HFF-Myc (cell line): ENCODE data around the gene CBX1.

ENCODE experiments used
- DNase-seq: peaks from one replicate; pipeline ENCODE4 v3.0.0-alpha.2; 2011; ENCODE audit warnings: low read depth; ENCODE audit errors: extremely low read depth
- H3K4me3 ChIP-seq: replicated peaks from 2 replicates; pipeline ENCODE4 v1.5.1; 2011; ENCODE audit warnings: low read depth, mild to moderate bottlenecking, control low read depth, low read length
- CTCF ChIP-seq: IDR thresholded peaks from 2 replicates; pipeline ENCODE4 v1.5.1; 2012; ENCODE audit warnings: mild to moderate bottlenecking, low read depth, low read length, control low read depth; ENCODE audit errors: missing control alignments

Gene CBX1

GRCh38 chr17:48102043-48102750, 919 bp upstream of the CBX1 start:
- TF ChIP-seq CTCF, result no peak
- H3K4me3 ChIP-seq, result peak overlapping the region; percentile 92
- no peak for DNase-seq

DNA sequence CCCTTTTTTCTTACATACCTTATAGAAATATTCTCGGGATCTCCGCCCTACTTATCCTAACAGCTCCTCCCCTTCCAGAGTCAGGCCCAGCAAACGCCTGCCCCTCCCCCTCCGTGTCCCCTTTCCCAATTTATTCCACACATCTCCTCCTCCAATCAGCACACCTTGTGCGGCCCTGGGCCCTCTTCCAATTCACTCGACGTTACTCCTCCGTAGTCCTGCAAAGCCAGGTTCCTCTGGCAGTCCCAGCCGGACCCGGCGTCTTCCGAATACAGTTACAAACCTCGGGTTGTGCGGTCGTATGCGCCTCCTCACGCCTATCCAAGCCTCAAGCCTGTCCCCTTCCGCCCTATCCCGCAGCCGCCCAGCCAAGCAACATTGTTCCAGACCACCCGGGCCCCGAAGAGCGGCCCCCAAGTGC, 677 bp downstream of the CBX1 start:
- TF ChIP-seq CTCF, result no peak
- no peak for DNase-seq
- H3K4me3 ChIP-seq, result peak overlapping the region; percentile 92

DNA sequence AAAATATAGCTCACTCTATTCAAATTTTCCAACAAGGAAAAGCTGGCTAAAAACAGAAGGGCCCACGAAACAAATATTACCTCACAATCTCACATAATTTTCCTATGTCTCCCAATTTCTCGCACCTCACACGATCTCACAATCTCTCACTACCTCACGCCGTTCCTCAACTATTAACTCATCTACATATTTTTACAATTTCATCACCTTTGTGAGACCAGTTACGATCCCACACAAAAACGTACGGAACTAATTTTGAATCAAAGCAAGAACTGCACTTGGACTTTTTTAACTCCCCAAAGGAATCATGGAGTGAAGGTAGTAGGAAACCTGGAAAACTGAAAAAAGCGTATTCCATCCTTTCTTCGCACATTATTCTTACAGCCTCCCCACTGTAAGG, 1.1 kb downstream of the CBX1 start:
- no peak for DNase-seq
- TF ChIP-seq CTCF, result no peak

GRCh38 chr17:48095611-48096010, 5.7 kb downstream of the CBX1 start:
- no peak for DNase-seq
- TF ChIP-seq CTCF, result no peak

More for the DNA sequence above, 1.1 kb downstream of the CBX1 start:
- H3K4me3 ChIP-seq, result peak overlapping the region; percentile 92

GRCh38 chr17:48093341-48094045, 7.8 kb downstream of the CBX1 start:
- no peak for DNase-seq
- no peak overlapping the region for H3K4me3 ChIP-seq
- TF ChIP-seq CTCF, result no peak

More at GRCh38 chr17:48095611-48096010, 5.7 kb downstream of the CBX1 start:
- H3K4me3 ChIP-seq, result no peak overlapping the region

DNA sequence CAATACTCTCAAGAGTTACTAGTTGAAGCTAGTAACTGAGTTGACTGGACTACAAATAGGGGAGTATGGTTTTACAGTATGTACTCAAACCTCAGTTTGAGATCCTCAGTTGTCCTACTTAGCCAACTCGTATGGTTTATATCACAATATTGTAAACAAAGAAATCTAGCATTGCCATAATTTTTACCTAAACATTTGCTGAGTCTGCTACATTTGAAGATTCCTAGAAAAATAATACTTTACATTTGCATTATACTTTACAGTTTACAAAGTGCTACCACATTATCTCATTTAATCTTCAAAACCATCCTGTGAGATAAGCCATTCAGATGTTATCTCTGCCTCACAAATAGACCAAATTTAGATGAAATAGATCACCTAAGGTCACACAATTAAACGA, 16.3 kb downstream of the CBX1 start:
- TF ChIP-seq CTCF, result no peak
- no peak overlapping the region for H3K4me3 ChIP-seq
- no peak for DNase-seq
